ENCODE results near the gene OSGEP. TPM values are rescaled to one million over a fixed set of nuclear protein-coding genes. Genes with fewer than 3 reads are reported as not detected.
A peak's percentile ranks its signal among the peaks of the same experiment; 100 is the strongest.

OSGEP gene
- total RNA-seq, 1 experiment from 2014 or later = 64.1 TPM

DNA sequence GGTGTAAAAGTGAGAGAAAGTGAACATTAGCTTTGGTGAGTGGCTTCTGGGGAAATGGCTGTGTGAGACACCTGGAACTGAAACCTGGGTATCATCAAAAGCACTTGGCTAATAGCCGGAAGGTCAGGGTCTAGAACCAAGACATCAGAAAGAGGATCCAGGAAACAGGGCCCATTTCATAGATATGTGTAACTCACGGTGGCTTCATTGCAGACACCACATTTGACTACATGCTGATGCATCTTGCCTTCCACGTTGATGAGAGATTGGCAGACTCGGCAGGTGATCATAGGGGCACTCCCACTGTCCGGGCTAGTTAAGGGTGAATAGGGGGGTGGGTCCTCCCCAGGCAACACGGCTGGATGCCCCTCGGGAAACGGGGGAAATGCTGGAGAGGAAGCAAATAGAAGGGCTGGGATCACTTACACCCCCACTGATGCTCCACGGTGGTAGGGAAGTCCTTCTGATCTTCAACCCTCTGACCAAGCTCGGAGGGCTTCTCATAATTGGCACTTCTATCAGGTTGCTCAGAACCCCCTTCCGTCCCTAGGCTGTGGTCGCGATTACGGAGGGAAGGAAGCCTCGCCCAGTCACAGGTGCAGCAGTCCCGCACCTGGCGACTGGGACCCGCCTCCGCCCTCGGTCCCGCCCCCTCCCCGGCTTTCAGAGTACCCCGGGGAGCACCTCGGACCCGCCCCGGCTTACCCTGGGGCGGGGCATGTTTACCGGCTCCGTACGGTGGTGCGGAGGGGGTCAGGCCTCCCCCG lies 6.0 kb upstream of the OSGEP start:
- peak overlapping the region; percentile 91 for H3K4me2 ChIP-seq (ENCODE audit: low read length)
- no peaks in the 10 kb centered on the region for H3K9me3 ChIP-seq (ENCODE audit: low read length)
- BruUV-seq (replicated peaks) = no TSS peak
- no peaks in the 10 kb centered on the region for H3K27me3 ChIP-seq (ENCODE audit: low read length)
- DNase-seq (peak; percentile 35), ATAC-seq (peak; percentile 7)
- H3K79me2 ChIP-seq (ENCODE audit: low read length) = peaks cover 48% of the 10 kb centered on the region
- H3K4me1 ChIP-seq (ENCODE audit: insufficient read depth, low read length) = peaks cover 21% of the 10 kb centered on the region
- H3K9me2 ChIP-seq (replicated peaks; ENCODE audit: low read length) = no peaks in the 10 kb centered on the region
- peak overlapping the region; percentile 75 for H2AFZ ChIP-seq (ENCODE audit: low read length)
- ChIA-PET POLR2A (ENCODE audit: unreplicated experiment) (interaction anchor here (0.5 to 1.2 kb wide), 4 partner anchors 9 to 221 kb away, joined by 3 to 37 read pairs (median 6); partner anchors contain the start of gene PARP2), CTCF (interaction anchor here (0.9 to 1.3 kb wide), 3 partner anchors 9 to 152 kb away, joined by 4 to 7 read pairs (median 5); no protein-coding TSS in a partner anchor)
- 0 out of 2 replicates have a peak, but pooled peaks cover 6% of the 10 kb centered on the region for H4K20me1 ChIP-seq (ENCODE audit: low read length)
- peak overlapping the region; percentile 63 for H3K27ac ChIP-seq (ENCODE audit: low read length)
- peak overlapping the region; percentile 76 for H3K4me3 ChIP-seq (ENCODE audit: low read length)
- peaks cover 26% of the 10 kb centered on the region for H3K36me3 ChIP-seq (ENCODE audit: low read depth, low read length)
- H3F3A ChIP-seq (ENCODE audit: low read length, unreplicated experiment) = no peaks in the 10 kb centered on the region
- no peak for TF ChIP-seq EZH2 (IDR thresholded peaks at IDR 0.05; ENCODE audit: low read length, unreplicated experiment)
- intact Hi-C loops (cut with micrococcal nuclease) = loop anchor here (1.0 to 2.0 kb wide), 2 partner anchors 9 to 222 kb away; partner anchors contain the start of gene PNP
- H3K9ac ChIP-seq (ENCODE audit: low read length) = peak overlapping the region; percentile 92

DNA sequence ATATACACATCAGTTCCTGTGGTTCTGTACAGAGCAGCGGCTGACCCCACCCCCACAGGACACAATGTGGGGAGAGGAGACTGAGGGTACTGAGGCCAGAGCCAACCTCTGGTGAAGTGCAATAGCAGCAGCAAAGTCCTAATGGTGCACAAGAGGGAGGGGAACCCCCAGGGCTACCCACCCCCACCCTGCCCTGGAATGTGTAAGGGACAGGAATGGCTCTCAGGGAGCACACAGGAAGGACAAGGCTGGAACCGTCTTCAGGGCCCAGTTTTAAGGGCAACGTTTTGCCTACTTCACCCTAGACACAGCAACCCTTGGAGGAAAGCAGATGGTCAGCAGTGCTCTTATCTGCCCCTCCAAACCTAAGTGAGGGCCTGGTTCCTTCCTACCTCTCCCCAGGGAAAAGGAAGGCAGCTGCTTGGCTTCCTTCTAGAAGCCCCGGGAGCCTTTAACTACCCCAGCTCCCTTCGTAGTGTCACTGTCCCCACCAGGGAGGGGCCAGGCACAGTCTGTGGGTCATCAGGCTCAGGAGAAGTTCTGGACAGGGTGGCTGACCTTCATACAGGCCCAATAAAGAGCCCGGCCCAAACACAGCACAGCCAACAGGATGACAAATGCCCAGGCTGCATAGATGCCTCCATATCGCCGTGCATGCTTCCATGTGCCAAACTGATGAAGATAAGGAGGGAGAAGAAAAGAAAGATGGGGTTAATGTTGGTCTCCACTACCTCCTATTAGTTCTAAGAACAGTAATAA lies 3.6 kb upstream of the OSGEP start:
- H3K9me2 ChIP-seq (replicated peaks; ENCODE audit: low read length) = no peaks in the 10 kb centered on the region
- 0 out of 2 replicates have a peak, but pooled peaks cover 6% of the 10 kb centered on the region for H4K20me1 ChIP-seq (ENCODE audit: low read length)
- H3K4me3 ChIP-seq (ENCODE audit: low read length) = no peak overlapping the region
- no peaks in the 10 kb centered on the region for H3F3A ChIP-seq (ENCODE audit: low read length, unreplicated experiment)
- H3K9me3 ChIP-seq (ENCODE audit: low read length) = no peaks in the 10 kb centered on the region
- POLR2A ChIA-PET (ENCODE audit: unreplicated experiment) = no interaction called here
- TF ChIP-seq EZH2 (IDR thresholded peaks at IDR 0.05; ENCODE audit: low read length, unreplicated experiment) (no peak), EZH2phosphoT487 (IDR thresholded peaks at IDR 0.05; ENCODE audit: borderline replicate concordance, low read length) (no peak)
- TF ChIP-seq, protein P1, sequence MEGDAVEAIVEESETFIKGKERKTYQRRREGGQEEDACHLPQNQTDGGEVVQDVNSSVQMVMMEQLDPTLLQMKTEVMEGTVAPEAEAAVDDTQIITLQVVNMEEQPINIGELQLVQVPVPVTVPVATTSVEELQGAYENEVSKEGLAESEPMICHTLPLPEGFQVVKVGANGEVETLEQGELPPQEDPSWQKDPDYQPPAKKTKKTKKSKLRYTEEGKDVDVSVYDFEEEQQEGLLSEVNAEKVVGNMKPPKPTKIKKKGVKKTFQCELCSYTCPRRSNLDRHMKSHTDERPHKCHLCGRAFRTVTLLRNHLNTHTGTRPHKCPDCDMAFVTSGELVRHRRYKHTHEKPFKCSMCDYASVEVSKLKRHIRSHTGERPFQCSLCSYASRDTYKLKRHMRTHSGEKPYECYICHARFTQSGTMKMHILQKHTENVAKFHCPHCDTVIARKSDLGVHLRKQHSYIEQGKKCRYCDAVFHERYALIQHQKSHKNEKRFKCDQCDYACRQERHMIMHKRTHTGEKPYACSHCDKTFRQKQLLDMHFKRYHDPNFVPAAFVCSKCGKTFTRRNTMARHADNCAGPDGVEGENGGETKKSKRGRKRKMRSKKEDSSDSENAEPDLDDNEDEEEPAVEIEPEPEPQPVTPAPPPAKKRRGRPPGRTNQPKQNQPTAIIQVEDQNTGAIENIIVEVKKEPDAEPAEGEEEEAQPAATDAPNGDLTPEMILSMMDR (conservative IDR thresholded peaks at IDR 0.05; ENCODE audit: low read depth, low read length) = no peak
- DNase-seq = no peak
- peaks cover 26% of the 10 kb centered on the region for H3K36me3 ChIP-seq (ENCODE audit: low read depth, low read length)
- peaks cover 65% of the 10 kb centered on the region for H3K79me2 ChIP-seq (ENCODE audit: low read length)
- no TSS peak for BruUV-seq (replicated peaks)
- no peak overlapping the region for H2AFZ ChIP-seq (ENCODE audit: low read length)
- CTCF ChIA-PET = no interaction called here
- no peak for ATAC-seq
- H3K9ac ChIP-seq (ENCODE audit: low read length) = no peak overlapping the region
- no peak overlapping the region for H3K4me2 ChIP-seq (ENCODE audit: low read length)
- intact Hi-C loops (cut with micrococcal nuclease) = no loop called here
- no peak overlapping the region for H3K27ac ChIP-seq (ENCODE audit: low read length)
- H3K27me3 ChIP-seq (ENCODE audit: low read length) = no peaks in the 10 kb centered on the region
- H3K4me1 ChIP-seq (ENCODE audit: insufficient read depth, low read length) = peaks cover 21% of the 10 kb centered on the region

DNA sequence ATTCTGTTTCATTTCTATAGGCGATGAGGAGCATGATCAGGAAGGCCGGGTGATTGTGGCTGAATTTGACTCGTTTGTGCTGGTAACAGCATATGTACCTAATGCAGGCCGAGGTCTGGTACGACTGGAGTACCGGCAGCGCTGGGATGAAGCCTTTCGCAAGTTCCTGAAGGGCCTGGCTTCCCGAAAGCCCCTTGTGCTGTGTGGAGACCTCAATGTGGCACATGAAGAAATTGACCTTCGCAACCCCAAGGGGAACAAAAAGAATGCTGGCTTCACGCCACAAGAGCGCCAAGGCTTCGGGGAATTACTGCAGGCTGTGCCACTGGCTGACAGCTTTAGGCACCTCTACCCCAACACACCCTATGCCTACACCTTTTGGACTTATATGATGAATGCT lies 2.4 kb upstream of the OSGEP start:
- peaks cover 76% of the 10 kb centered on the region for H3K79me2 ChIP-seq (ENCODE audit: low read length)
- no peaks in the 10 kb centered on the region for H3K9me3 ChIP-seq (ENCODE audit: low read length)
- CTCF ChIA-PET = no interaction called here
- H3K9me2 ChIP-seq (replicated peaks; ENCODE audit: low read length) = no peaks in the 10 kb centered on the region
- no peak overlapping the region; the same call in 1 of the 2 replicates for H3K9ac ChIP-seq (ENCODE audit: low read length)
- ATAC-seq (no peak), DNase-seq (no peak)
- POLR2A ChIA-PET (ENCODE audit: unreplicated experiment) = no interaction called here
- H3K4me2 ChIP-seq (ENCODE audit: low read length) = peak overlapping the region; percentile 96
- H3K4me3 ChIP-seq (ENCODE audit: low read length) = peak overlapping the region; percentile 82
- H2AFZ ChIP-seq (ENCODE audit: low read length) = no peak overlapping the region
- no peak overlapping the region for H3K27ac ChIP-seq (ENCODE audit: low read length)
- no peaks in the 10 kb centered on the region for H3K27me3 ChIP-seq (ENCODE audit: low read length)
- H4K20me1 ChIP-seq (ENCODE audit: low read length) = 0 out of 2 replicates have a peak, but pooled peaks cover 6% of the 10 kb centered on the region
- intact Hi-C loops (cut with micrococcal nuclease) = no loop called here
- peaks cover 21% of the 10 kb centered on the region for H3K4me1 ChIP-seq (ENCODE audit: insufficient read depth, low read length)
- no TSS peak for BruUV-seq (replicated peaks)
- no peak for TF ChIP-seq EZH2phosphoT487 (IDR thresholded peaks at IDR 0.05; ENCODE audit: borderline replicate concordance, low read length)
- TF ChIP-seq, protein P1 (conservative IDR thresholded peaks at IDR 0.05; ENCODE audit: low read depth, low read length) = no peak
- no peak for TF ChIP-seq EZH2 (IDR thresholded peaks at IDR 0.05; ENCODE audit: low read length, unreplicated experiment)
- H3F3A ChIP-seq (ENCODE audit: low read length, unreplicated experiment) = no peaks in the 10 kb centered on the region
- peaks cover 30% of the 10 kb centered on the region for H3K36me3 ChIP-seq (ENCODE audit: low read depth, low read length)
